Measurements from ENCODE around the gene SURF4. TPM values are rescaled to one million over a fixed set of nuclear protein-coding genes. Genes with fewer than 3 reads are reported as not detected.
A peak's percentile ranks its signal among the peaks of the same experiment; 100 is the strongest.

Gene SURF4
- polyA plus RNA-seq, 2 donors = 39.7 to 64.7 TPM

- Histone ChIP-seq H3K36me3 (ENCODE audit: control insufficient read depth in 2 of 2, insufficient read depth in 2 of 2, low read length in 1 of 2) (peaks cover 8 to 46% of the 10 kb centered on the region in 2 donors), H3K27me3 (ENCODE audit: control insufficient read depth in 1 of 2, insufficient read depth in 2 of 2, low read length in 2 of 2) (no peaks in the 10 kb centered on the region), H3K9me3 (ENCODE audit: control insufficient read depth in 2 of 2, insufficient read depth in 1 of 2, low read depth in 1 of 2, low read length in 1 of 2) (no peaks in the 10 kb centered on the region), H3K4me3 (ENCODE audit: low read depth in 1 of 2, low read length in 2 of 2) (no peak overlapping the region), H3K27ac (ENCODE audit: low read depth in 2 of 2, low read length in 1 of 2) (peak overlapping the region in 1 of 2 donors; percentile 74), H3K4me1 (ENCODE audit: control insufficient read depth in 2 of 2, insufficient read depth in 2 of 2, low read length in 1 of 2) (peaks cover 13 to 39% of the 10 kb centered on the region in 2 donors)
- WGBS, 2 donors = 40 to 47% methylated on average over 18 of the region's 18 CpGs
These were observed 7.5 kb downstream of the SURF4 start for GRCh38 chr9:133368249-133368881.

GRCh38 chr9:133367778-133368177 lies 8.1 kb downstream of the SURF4 start:
- Histone ChIP-seq H3K27ac (ENCODE audit: low read depth in 2 of 2, low read length in 1 of 2) (peak overlapping the region in 1 of 2 donors; percentile 74), H3K9me3 (ENCODE audit: control insufficient read depth in 2 of 2, insufficient read depth in 1 of 2, low read depth in 1 of 2, low read length in 1 of 2) (no peaks in the 10 kb centered on the region), H3K4me3 (ENCODE audit: low read depth in 1 of 2, low read length in 2 of 2) (no peak overlapping the region), H3K36me3 (ENCODE audit: control insufficient read depth in 2 of 2, insufficient read depth in 2 of 2, low read length in 1 of 2) (peaks cover 13 to 43% of the 10 kb centered on the region in 2 donors), H3K4me1 (ENCODE audit: control insufficient read depth in 2 of 2, insufficient read depth in 2 of 2, low read length in 1 of 2) (peaks cover 13 to 41% of the 10 kb centered on the region in 2 donors), H3K27me3 (ENCODE audit: control insufficient read depth in 1 of 2, insufficient read depth in 2 of 2, low read length in 2 of 2) (no peaks in the 10 kb centered on the region)
- 62 to 70% methylated on average over 10 of the region's 10 CpGs for WGBS, 2 donors

- Histone ChIP-seq H3K4me3 (ENCODE audit: low read depth in 1 of 2, low read length in 2 of 2) (no peak overlapping the region), H3K27me3 (ENCODE audit: control insufficient read depth in 1 of 2, insufficient read depth in 2 of 2, low read length in 2 of 2) (no peaks in the 10 kb centered on the region), H3K36me3 (ENCODE audit: control insufficient read depth in 2 of 2, insufficient read depth in 2 of 2, low read length in 1 of 2) (peaks cover 13 to 43% of the 10 kb centered on the region in 2 donors), H3K27ac (ENCODE audit: low read depth in 2 of 2, low read length in 1 of 2) (peak overlapping the region in 1 of 2 donors; percentile 74), H3K9me3 (ENCODE audit: control insufficient read depth in 2 of 2, insufficient read depth in 1 of 2, low read depth in 1 of 2, low read length in 1 of 2) (no peaks in the 10 kb centered on the region), H3K4me1 (ENCODE audit: control insufficient read depth in 2 of 2, insufficient read depth in 2 of 2, low read length in 1 of 2) (peaks cover 13 to 41% of the 10 kb centered on the region in 2 donors)
- 90 to 91% methylated on average over 22 of the region's 22 CpGs for WGBS, 2 donors
These were observed 8.6 kb downstream of the SURF4 start for GRCh38 chr9:133367221-133367620.

DNA sequence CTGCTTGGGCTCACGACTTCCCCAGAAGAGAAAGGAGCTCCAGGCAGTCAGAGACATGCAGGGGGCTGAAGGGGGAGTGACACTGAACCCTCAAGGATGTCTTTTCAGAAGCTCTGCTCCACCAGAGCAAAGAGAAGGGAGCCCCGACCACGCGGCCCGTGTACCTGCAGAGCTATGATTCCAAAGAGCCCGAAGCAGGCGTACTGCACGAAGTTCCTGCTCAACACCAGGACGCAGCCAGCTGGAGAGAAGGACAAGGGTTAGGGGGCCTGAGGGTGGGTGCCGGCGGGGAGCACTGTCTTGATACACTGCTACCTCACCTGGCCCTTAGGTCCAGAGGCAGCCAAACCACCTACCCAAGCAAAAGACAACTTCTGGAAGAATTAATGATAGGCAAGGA lies 9.4 kb downstream of the SURF4 start:
- Histone ChIP-seq H3K27ac (ENCODE audit: low read depth in 2 of 2, low read length in 1 of 2) (no peak overlapping the region), H3K36me3 (ENCODE audit: control insufficient read depth in 2 of 2, insufficient read depth in 2 of 2, low read length in 1 of 2) (peaks cover 13 to 45% of the 10 kb centered on the region in 2 donors), H3K4me3 (ENCODE audit: low read depth in 1 of 2, low read length in 2 of 2) (no peak overlapping the region), H3K4me1 (ENCODE audit: control insufficient read depth in 2 of 2, insufficient read depth in 2 of 2, low read length in 1 of 2) (peaks cover 10 to 35% of the 10 kb centered on the region in 2 donors), H3K27me3 (ENCODE audit: control insufficient read depth in 1 of 2, insufficient read depth in 2 of 2, low read length in 2 of 2) (no peaks in the 10 kb centered on the region), H3K9me3 (ENCODE audit: control insufficient read depth in 2 of 2, insufficient read depth in 1 of 2, low read depth in 1 of 2, low read length in 1 of 2) (peaks cover 0 to 2% of the 10 kb centered on the region in 2 donors)
- 92% methylated on average over 11 of the region's 11 CpGs for WGBS, 2 donors

DNA sequence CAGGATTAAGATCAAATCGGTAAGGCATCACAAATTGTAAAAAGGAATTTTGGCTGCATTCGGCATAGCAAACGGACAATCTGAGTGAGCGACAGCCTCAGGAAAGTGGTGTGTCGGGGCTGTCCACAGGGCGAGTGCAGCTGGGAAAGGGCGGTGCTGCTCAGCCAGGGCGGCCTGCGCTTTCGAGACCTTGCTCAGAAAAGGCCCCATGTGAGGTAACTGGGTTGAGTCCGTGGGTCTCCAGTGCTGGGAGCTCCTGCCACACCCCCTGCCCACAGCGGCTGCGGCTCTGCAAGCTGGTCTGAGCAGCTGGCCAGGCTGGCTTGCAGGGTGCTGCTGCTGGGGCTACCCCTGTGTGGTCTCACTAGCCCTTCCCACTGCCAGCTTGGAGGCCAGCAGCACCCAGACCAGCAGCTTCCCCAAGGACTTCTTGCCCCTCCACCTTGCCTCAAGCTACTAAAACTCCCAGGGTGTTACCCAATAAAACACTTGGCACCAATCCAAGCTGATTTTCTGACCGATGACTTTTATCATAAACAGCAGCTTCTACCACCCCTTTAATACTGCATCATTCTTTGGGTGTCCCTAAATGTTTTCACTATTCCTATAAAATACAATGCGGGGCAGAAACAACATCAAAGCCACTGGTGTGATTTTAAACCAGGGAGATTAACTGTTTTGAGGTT lies 13.4 kb downstream of the SURF4 start:
- WGBS, 2 donors = 55 to 65% methylated on average over 15 of the region's 15 CpGs
- Histone ChIP-seq H3K27me3 (ENCODE audit: control insufficient read depth in 1 of 2, insufficient read depth in 2 of 2, low read length in 2 of 2) (no peaks in the 10 kb centered on the region), H3K9me3 (ENCODE audit: control insufficient read depth in 2 of 2, insufficient read depth in 1 of 2, low read depth in 1 of 2, low read length in 1 of 2) (peaks cover 0 to 2% of the 10 kb centered on the region in 2 donors), H3K4me3 (ENCODE audit: low read depth in 1 of 2, low read length in 2 of 2) (no peak overlapping the region), H3K36me3 (ENCODE audit: control insufficient read depth in 2 of 2, insufficient read depth in 2 of 2, low read length in 1 of 2) (peaks cover 13 to 58% of the 10 kb centered on the region in 2 donors), H3K27ac (ENCODE audit: low read depth in 2 of 2, low read length in 1 of 2) (peak overlapping the region; percentile 8 to 38), H3K4me1 (ENCODE audit: control insufficient read depth in 2 of 2, insufficient read depth in 2 of 2, low read length in 1 of 2) (peaks cover 4 to 27% of the 10 kb centered on the region in 2 donors)

DNA sequence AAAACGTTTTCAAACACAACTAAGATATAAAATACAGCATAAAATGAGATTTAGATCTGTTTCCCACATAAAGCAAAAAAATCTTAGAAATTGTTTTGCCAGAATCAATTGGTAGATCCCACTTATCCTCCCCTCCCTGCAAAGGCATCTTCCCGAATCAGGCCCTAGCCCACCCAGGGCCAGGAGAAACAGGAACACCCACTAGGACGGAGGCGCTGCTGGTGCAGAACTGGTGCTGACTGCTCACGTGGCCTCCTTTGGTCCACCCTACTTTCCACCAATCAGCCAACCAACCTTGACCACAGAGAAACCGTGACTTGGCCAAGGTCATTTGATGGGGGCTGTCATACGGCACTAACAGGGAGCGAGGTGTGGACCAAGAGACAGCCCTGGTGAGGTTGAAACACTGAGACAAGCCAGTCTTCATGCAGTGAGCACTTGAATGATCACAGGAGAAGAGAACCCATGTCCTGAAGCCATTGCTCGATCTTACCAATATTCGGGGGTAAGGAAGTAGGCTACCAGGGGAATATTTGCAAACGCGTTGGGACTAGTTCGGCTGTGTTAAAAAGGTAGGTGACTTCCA lies 14.3 kb downstream of the SURF4 start:
- Histone ChIP-seq H3K36me3 (ENCODE audit: control insufficient read depth in 2 of 2, insufficient read depth in 2 of 2, low read length in 1 of 2) (peaks cover 12 to 49% of the 10 kb centered on the region in 2 donors), H3K9me3 (ENCODE audit: control insufficient read depth in 2 of 2, insufficient read depth in 1 of 2, low read depth in 1 of 2, low read length in 1 of 2) (peaks cover 0 to 2% of the 10 kb centered on the region in 2 donors), H3K27me3 (ENCODE audit: control insufficient read depth in 1 of 2, insufficient read depth in 2 of 2, low read length in 2 of 2) (no peaks in the 10 kb centered on the region), H3K4me3 (ENCODE audit: low read depth in 1 of 2, low read length in 2 of 2) (no peak overlapping the region), H3K4me1 (ENCODE audit: control insufficient read depth in 2 of 2, insufficient read depth in 2 of 2, low read length in 1 of 2) (peaks cover 4 to 34% of the 10 kb centered on the region in 2 donors), H3K27ac (ENCODE audit: low read depth in 2 of 2, low read length in 1 of 2) (no peak overlapping the region)
- WGBS, 2 donors = 60 to 67% methylated on average over 13 of the region's 13 CpGs

- Histone ChIP-seq H3K9me3 (ENCODE audit: control insufficient read depth in 2 of 2, insufficient read depth in 1 of 2, low read depth in 1 of 2, low read length in 1 of 2) (peaks cover 0 to 2% of the 10 kb centered on the region in 2 donors), H3K36me3 (ENCODE audit: control insufficient read depth in 2 of 2, insufficient read depth in 2 of 2, low read length in 1 of 2) (peaks cover 9 to 42% of the 10 kb centered on the region in 2 donors), H3K27ac (ENCODE audit: low read depth in 2 of 2, low read length in 1 of 2) (no peak overlapping the region), H3K27me3 (ENCODE audit: control insufficient read depth in 1 of 2, insufficient read depth in 2 of 2, low read length in 2 of 2) (no peaks in the 10 kb centered on the region), H3K4me3 (ENCODE audit: low read depth in 1 of 2, low read length in 2 of 2) (no peak overlapping the region), H3K4me1 (ENCODE audit: control insufficient read depth in 2 of 2, insufficient read depth in 2 of 2, low read length in 1 of 2) (peaks cover 4 to 34% of the 10 kb centered on the region in 2 donors)
- 67 to 79% methylated on average over 21 of the region's 21 CpGs for WGBS, 2 donors
These were observed 15.2 kb downstream of the SURF4 start for GRCh38 chr9:133360400-133361393.

DNA sequence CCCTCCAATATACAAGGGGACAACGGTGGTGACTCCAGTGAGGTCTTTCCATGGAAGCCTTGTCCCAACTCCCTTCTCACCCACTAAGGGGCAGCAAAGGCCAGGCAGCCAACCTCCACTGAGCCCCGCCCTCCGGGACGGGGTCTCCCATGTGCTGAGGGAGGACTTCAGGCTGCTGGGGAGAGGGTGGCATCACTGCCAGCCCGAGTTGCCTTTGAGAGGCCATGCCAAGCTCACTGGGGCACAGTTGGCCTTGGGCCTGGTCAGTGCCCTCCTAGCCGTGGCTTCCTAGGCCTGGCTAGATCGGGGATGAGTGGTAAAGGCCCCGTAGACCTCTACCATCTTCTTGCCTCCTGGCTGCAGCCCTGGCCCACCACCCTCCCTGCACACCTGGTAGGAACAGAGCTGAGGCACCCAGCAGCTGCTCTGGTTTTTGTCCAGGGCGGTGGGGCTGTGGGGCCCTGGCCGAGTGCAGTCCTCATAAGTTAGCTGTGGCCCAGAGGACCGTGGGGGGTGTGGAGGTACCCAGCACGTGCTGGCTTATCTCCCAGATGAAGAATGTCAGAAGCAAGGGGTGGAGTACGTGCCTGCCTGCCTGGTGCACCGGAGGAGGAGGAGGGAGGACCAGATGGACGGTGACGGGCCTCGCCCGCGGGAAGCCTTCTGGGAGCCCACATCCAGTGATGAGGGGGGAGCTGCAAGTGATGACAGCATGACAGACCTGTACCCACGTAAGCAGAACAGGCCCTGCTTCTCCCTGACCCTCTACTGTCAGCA lies 16.3 kb downstream of the SURF4 start:
- Histone ChIP-seq H3K4me3 (ENCODE audit: low read depth in 1 of 2, low read length in 2 of 2) (no peak overlapping the region), H3K36me3 (ENCODE audit: control insufficient read depth in 2 of 2, insufficient read depth in 2 of 2, low read length in 1 of 2) (peaks cover 6 to 39% of the 10 kb centered on the region in 2 donors), H3K27me3 (ENCODE audit: control insufficient read depth in 1 of 2, insufficient read depth in 2 of 2, low read length in 2 of 2) (no peaks in the 10 kb centered on the region), H3K4me1 (ENCODE audit: control insufficient read depth in 2 of 2, insufficient read depth in 2 of 2, low read length in 1 of 2) (peaks cover 4 to 36% of the 10 kb centered on the region in 2 donors), H3K27ac (ENCODE audit: low read depth in 2 of 2, low read length in 1 of 2) (no peak overlapping the region), H3K9me3 (ENCODE audit: control insufficient read depth in 2 of 2, insufficient read depth in 1 of 2, low read depth in 1 of 2, low read length in 1 of 2) (peaks cover 0 to 2% of the 10 kb centered on the region in 2 donors)
- 45 to 53% methylated on average over 20 of the region's 20 CpGs for WGBS, 2 donors

Measured in esophagus (tissue), 2 donors.